Jurkat, Clone E6-1 (cell line): ENCODE results near the gene LAPTM5.

Experiments used
- DNase-seq: peaks from one replicate; pipeline ENCODE4 v3.0.0-alpha.2; 2011; ENCODE audit warnings: low read depth, low spot score
- H3K4me3 ChIP-seq: 2 replicates; pipeline ENCODE4 v1.5.1; 2011; ENCODE audit warnings: mild to moderate bottlenecking, low read length, control low read depth, moderate library complexity

LAPTM5 gene

GRCh38 chr1:30788580-30789387 lies 31.2 kb upstream of the LAPTM5 start:
- no peak for DNase-seq
- no peak overlapping the region for H3K4me3 ChIP-seq

- DNase-seq = no peak
- no peak overlapping the region for H3K4me3 ChIP-seq
Measured at GRCh38 chr1:30787856-30788495, 30.4 kb upstream of the LAPTM5 start.

GRCh38 chr1:30787266-30787665 lies 29.7 kb upstream of the LAPTM5 start:
- DNase-seq = no peak
- no peak overlapping the region for H3K4me3 ChIP-seq

GRCh38 chr1:30786264-30786991 lies 28.9 kb upstream of the LAPTM5 start:
- H3K4me3 ChIP-seq = no peak overlapping the region
- DNase-seq = no peak

- no peak overlapping the region for H3K4me3 ChIP-seq
- DNase-seq = no peak
Measured at GRCh38 chr1:30785714-30786113, 28.1 kb upstream of the LAPTM5 start.

- no peak for DNase-seq
- H3K4me3 ChIP-seq = no peak overlapping the region
Measured at GRCh38 chr1:30785181-30785580, 27.6 kb upstream of the LAPTM5 start.

GRCh38 chr1:30783256-30783915 lies 25.8 kb upstream of the LAPTM5 start:
- H3K4me3 ChIP-seq = no peak overlapping the region
- DNase-seq = no peak

GRCh38 chr1:30782361-30783255 lies 25.0 kb upstream of the LAPTM5 start:
- H3K4me3 ChIP-seq = no peak overlapping the region
- no peak for DNase-seq

GRCh38 chr1:30781906-30782305 lies 24.3 kb upstream of the LAPTM5 start:
- no peak for DNase-seq
- no peak overlapping the region for H3K4me3 ChIP-seq

- no peak overlapping the region for H3K4me3 ChIP-seq
- no peak for DNase-seq
Measured at GRCh38 chr1:30780409-30780808, 22.8 kb upstream of the LAPTM5 start.

GRCh38 chr1:30779294-30780071 lies 21.9 kb upstream of the LAPTM5 start:
- DNase-seq = peak; percentile 71
- H3K4me3 ChIP-seq = no peak overlapping the region

- DNase-seq = no peak
- no peak overlapping the region for H3K4me3 ChIP-seq
Measured at GRCh38 chr1:30778979-30779293, 21.4 kb upstream of the LAPTM5 start.

GRCh38 chr1:30778154-30778978 lies 20.8 kb upstream of the LAPTM5 start:
- DNase-seq = peak; percentile 81
- H3K4me3 ChIP-seq = no peak overlapping the region

GRCh38 chr1:30777904-30778153 lies 20.3 kb upstream of the LAPTM5 start:
- no peak overlapping the region for H3K4me3 ChIP-seq
- DNase-seq = no peak

- DNase-seq = no peak
- H3K4me3 ChIP-seq = no peak overlapping the region
Measured at GRCh38 chr1:30777060-30777903, 19.7 kb upstream of the LAPTM5 start.

GRCh38 chr1:30776097-30777059 lies 18.8 kb upstream of the LAPTM5 start:
- no peak for DNase-seq
- H3K4me3 ChIP-seq = no peak overlapping the region
